GM12891 (cell line): ENCODE measurements around the gene PDZRN3.
"Not testable (repeated sequence)": the region's sequence is repeated elsewhere in the genome, so short reads cannot be mapped to it uniquely, and the experiment has no call there.

Experiments
- DNase-seq: peaks from one replicate; pipeline ENCODE4 v3.0.0; 2011; ENCODE audit warnings: low spot score; ENCODE audit not compliant: insufficient read length
- FAIRE-seq: peaks from 2 replicates; lab custom pipeline; 2011; peaks lifted over from hg19 to GRCh38; lab: Jason Lieb, UNC
- PAX5 ChIP-seq: IDR thresholded peaks from 2 replicates; pipeline ENCODE4 v1.6.1; 2011; ENCODE audit warnings: low read length, moderate library complexity, mild to moderate bottlenecking; ENCODE audit not compliant: insufficient read depth, severe bottlenecking
- POLR2A ChIP-seq: IDR thresholded peaks from 2 replicates; pipeline ENCODE4 v1.6.1; 2011; ENCODE audit warnings: low read depth, low read length, control low read depth
- POLR2AphosphoS5 ChIP-seq: IDR thresholded peaks from 2 replicates; pipeline ENCODE4 v1.6.1; 2011; ENCODE audit warnings: low read depth, low read length, control low read depth
- POU2F2 ChIP-seq: IDR thresholded peaks from 2 replicates; pipeline ENCODE4 v1.6.1; 2011; ENCODE audit warnings: low read depth, mild to moderate bottlenecking, control low read depth, low read length, moderate library complexity
- SPI1 ChIP-seq: IDR thresholded peaks from 2 replicates; pipeline ENCODE4 v1.6.1; 2011; ENCODE audit warnings: low read depth, low read length, control low read depth
- TAF1 ChIP-seq: IDR thresholded peaks from 2 replicates; pipeline ENCODE4 v1.6.1; 2011; ENCODE audit warnings: low read depth, low read length, control low read depth

PDZRN3 gene

DNA sequence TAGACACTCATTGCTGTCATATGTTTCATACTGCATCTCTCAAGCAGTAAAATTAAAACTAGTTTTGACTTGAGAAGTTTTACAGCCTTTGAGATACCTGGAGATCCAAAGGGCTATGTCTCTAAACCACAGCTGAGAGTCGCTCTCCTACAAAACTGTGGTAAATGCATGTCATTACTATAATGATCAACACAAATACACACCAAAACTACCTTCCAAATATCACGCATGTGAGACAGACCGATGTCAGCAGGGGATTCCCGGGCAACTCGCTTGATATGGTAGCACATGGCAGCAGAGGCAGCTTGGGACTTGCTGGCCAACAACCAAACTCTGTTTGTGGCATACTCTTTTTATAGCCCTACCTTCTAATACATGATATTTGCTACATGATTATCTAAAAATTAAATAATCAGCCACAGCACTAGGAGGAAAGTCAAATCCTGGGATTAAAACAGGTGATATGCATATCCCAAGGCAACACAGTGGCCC is 56.3 kb downstream of the PDZRN3 start:
- FAIRE-seq = no peak
- no peak for TF ChIP-seq POU2F2
- no peak for TF ChIP-seq TAF1
- TF ChIP-seq POLR2A = no peak
- no peak for DNase-seq

DNA sequence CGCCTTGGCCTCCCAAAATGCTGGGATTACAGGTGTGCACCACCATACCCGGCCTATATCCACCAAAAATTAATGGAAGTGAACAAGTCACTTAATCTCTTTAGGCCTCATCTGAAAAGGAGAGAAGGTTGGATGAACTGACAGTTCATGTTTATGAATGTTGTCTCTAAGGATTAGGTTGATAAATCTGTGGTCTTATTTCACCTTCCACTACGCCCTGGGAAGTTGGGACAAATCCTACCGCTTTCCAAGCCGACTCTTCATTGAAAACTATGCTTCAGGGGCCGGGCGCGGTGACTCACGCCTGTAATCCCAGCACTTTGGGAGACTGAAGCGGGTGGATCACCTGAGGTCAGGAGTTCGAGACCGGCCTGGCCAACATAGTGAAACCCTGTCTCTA is 59.4 kb downstream of the PDZRN3 start:
- not testable (repeated sequence) for FAIRE-seq, DNase-seq

DNA sequence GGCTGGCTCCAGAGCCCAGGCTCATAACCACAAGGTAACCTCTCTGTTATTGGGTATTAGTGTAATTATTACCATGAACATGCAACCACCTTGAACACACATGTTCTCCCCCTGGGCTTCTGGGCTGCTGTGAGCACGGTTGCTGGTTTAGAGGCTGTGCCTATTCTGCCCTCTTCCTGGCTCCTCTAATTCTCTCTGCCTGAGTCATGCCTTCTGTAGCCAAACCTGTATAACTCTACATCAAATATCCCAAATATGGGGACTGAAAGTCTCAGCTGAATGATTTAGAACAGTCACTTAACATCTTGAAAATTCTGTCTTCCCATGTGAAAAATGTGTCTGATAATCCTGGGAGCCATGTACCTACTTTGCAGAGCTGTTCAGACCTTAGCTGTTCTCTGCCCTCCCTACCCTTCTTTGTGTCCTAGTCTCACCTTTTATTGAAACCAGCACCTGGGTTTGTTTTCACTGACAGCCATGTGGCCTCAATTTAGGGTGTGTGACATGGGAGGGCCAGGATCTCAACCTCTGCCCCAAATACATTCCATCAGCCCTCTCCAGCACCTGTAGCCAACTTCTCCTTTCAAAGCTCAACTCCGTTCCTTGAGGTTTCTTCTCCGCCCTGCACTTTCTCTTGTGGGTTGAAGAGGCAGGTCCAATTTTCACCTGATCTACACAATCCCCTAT is 60.7 kb downstream of the PDZRN3 start:
- FAIRE-seq (no peak), DNase-seq (no peak)
- TF ChIP-seq SPI1 (no peak), PAX5 (no peak), POU2F2 (no peak), TAF1 (no peak), POLR2A (no peak), POLR2AphosphoS5 (no peak)

GRCh38 chr3:73561494-73561893 is 63.2 kb downstream of the PDZRN3 start:
- DNase-seq (no peak), FAIRE-seq (no peak)
- TF ChIP-seq POLR2A = no peak
- no peak for TF ChIP-seq POU2F2
- TF ChIP-seq PAX5 = no peak
- TF ChIP-seq SPI1 = no peak
- TF ChIP-seq POLR2AphosphoS5 = no peak
- no peak for TF ChIP-seq TAF1

- no peak for DNase-seq
- no peak for FAIRE-seq
- TF ChIP-seq SPI1 = no peak
- TF ChIP-seq POLR2AphosphoS5 = no peak
- no peak for TF ChIP-seq PAX5
- no peak for TF ChIP-seq TAF1
Measured at GRCh38 chr3:73559749-73560148, 65.0 kb downstream of the PDZRN3 start.

GRCh38 chr3:73558727-73559075 is 66.0 kb downstream of the PDZRN3 start:
- DNase-seq (no peak), FAIRE-seq (no peak)
- TF ChIP-seq SPI1 (no peak), PAX5 (no peak), POLR2AphosphoS5 (no peak), TAF1 (no peak), POU2F2 (no peak), POLR2A (no peak)

GRCh38 chr3:73557986-73558726 is 66.6 kb downstream of the PDZRN3 start:
- no peak for FAIRE-seq
- TF ChIP-seq POLR2AphosphoS5 (no peak), TAF1 (no peak), POLR2A (no peak), PAX5 (no peak), SPI1 (no peak), POU2F2 (no peak)
- DNase-seq = no peak

GRCh38 chr3:73556520-73557372 is 68.0 kb downstream of the PDZRN3 start:
- no peak for FAIRE-seq
- DNase-seq = no peak
- TF ChIP-seq PAX5 (no peak), POLR2A (no peak), SPI1 (no peak)

- no peak for FAIRE-seq
- no peak for TF ChIP-seq SPI1
- TF ChIP-seq POU2F2 = no peak
- TF ChIP-seq TAF1 = no peak
- no peak for TF ChIP-seq POLR2A
- TF ChIP-seq PAX5 = no peak
- TF ChIP-seq POLR2AphosphoS5 = no peak
- no peak for DNase-seq
Measured at GRCh38 chr3:73555076-73555475, 69.7 kb downstream of the PDZRN3 start.

DNA sequence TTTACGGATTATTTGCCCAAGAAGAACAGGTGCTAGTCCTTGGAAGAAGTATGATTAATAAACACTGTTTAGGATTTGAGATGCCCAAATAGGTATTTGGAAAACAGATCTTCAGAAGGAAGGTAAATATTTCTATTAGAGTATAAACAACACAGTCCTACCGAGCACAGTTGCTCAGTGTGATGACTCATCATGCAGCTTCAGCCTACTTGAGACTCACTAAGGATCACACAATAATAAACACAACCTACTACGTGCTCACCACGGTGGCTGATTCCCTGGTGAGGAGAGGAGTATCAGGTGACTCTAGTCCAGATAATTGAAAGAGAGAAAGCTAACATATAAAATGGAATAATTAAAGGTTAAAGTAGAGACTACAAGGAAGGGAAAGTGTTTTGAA is 72.0 kb downstream of the PDZRN3 start:
- DNase-seq = no peak
- FAIRE-seq = no peak
- TF ChIP-seq PAX5 (no peak), POLR2A (no peak)
